Measurements from ENCODE around the gene PRRC2B.
"Not testable (repeated sequence)": the region's sequence is repeated elsewhere in the genome, so short reads cannot be mapped to it uniquely, and the experiment has no call there.

Gene PRRC2B

GRCh38 chr9:131436376-131436775 lies 42.5 kb downstream of the PRRC2B start:
- DNase-seq (ENCODE audit: low read depth), result no peak

DNA sequence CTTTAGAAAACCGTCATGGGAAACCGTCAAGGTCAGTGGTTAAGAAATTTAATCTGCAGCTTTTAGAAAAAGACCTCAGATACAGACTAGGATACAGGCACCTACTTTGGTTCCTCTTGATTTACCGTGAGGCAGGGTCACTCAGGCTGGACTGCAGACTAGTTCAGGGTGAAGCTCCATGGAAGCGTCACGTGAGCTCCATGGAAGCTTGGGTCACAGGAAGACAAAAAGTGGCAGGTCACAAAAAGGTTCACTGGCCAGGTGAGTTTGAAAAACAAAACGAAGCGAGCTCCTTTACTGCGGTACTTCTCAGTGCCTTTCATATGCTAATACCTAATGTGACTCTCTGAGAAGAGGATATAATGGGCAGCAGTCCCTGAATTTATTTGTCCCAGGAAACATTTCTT lies 43.0 kb downstream of the PRRC2B start:
- DNase-seq (ENCODE audit: low read depth), result no peak

DNA sequence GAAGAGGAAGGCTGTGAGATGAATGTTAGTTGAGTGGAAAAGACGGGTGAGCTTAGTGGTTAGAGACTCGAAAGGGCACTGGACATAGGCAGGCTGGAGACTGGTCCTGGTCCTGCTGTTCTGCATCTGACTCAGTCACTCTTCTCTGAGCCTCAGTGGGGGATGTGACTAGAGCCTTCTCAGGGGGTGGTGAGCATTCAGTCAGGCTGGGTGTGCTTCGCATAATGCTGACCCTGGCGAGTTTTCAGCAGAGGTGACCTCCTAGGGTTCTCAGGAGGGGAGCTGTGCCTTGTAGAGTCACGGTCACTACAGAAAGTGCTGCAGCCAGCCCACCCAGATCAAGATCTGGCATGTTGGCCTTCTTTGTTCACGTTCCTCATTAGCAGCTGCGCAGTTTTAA lies 44.3 kb downstream of the PRRC2B start:
- no peak for DNase-seq (ENCODE audit: low read depth)

DNA sequence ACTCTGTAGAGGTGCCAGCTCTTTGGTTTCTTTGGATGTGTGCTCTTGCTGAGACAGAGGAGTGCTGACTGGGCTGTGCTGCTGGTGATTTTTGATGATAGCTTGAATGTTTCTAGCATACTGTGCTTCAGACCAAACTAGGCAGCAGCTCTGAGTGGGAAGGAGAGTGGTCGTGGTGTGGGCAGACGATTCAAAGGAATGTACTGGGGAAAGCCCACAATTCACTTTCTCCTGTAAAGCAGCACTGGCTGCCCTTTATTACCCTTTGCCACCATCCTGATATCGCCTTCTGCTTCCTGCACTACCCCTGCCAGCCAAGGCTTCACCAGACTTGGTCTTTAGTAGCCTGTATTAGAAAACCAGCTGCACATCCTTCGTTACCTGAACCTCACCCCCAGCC lies 45.3 kb downstream of the PRRC2B start:
- no peak for DNase-seq (ENCODE audit: low read depth)

DNA sequence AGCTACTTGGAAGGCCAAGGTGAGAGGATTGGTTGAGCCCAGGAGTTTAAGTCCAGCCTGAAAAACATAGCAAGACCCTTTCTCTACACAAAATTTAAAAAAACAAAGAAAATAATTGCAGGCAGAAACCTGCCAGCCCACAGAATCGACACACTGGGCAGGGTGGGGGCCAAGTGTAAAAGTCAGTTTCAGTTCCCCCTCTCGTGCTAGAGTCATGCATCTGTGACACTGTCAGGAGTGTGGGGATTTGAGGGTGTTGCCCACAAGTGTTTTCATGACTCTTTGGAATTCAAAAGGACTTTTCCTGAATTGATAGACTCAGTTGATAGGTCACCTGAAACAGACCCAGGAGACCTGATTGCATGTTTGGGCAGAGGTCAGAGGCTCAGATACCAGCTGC lies 47.6 kb downstream of the PRRC2B start:
- no peak for DNase-seq (ENCODE audit: low read depth)

- DNase-seq (ENCODE audit: low read depth), result no peak
These were observed 48.5 kb downstream of the PRRC2B start for GRCh38 chr9:131442351-131442750.

- no peak for DNase-seq (ENCODE audit: low read depth)
These were observed 49.8 kb downstream of the PRRC2B start for GRCh38 chr9:131443648-131444047.

DNA sequence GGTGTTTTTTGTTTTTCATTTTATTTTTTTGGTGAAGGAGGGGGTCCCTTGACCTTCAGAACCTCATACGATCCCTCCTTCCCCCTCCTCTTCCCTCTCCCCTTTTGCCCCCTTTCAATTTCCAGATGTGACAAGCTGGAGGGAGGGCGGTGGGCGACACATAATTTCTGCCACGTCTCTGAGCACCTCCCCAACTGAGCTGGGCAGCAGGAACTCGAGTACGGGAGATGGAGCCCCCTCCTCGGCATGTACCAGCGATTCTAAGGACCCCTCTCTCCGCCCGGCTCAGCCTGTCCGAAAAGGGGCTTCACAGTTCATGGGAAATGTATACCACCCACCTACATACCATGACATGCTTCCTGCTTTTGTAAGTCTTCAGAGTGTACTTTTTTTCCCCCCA lies 52.4 kb downstream of the PRRC2B start:
- DNase-seq (ENCODE audit: low read depth), result no peak

DNA sequence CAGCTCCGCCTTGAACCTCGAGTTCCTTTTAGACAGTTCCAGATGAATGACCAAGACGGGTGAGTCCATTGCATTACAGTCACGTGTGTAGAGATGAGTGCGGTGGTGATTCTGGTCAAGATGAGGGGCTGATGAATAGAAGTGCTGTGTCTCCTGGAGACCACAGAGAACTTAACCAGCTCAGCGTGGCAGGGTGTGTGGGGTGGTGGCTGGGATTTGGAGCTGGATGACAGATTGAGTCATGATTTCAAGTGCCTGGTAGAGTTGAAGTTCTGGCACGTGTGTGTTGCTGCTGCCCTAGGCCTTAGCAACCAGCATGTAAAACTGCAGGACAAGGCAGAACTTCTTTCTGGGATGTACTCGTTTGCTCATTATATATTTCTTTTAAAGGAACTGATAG lies 53.3 kb downstream of the PRRC2B start:
- no peak for DNase-seq (ENCODE audit: low read depth)

DNA sequence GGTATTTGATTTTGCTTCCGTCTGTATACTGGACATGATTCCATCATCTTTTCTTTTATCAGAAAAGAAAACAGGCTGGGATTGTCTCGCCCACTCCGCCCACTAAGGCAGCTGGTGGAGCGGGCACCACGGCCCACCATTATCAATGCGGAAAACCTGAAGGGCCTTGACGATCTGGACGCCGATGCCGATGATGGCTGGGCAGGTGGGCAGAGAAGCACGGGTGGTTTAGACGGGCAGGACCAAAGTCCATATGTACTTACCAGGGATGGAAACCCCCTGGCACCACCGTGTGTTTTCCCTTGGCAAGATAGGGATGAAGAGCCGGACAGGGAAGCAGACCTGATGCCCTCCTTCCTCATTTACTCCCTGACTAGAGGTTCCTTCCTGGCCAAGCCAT lies 53.7 kb downstream of the PRRC2B start:
- DNase-seq (ENCODE audit: low read depth), result no peak

DNA sequence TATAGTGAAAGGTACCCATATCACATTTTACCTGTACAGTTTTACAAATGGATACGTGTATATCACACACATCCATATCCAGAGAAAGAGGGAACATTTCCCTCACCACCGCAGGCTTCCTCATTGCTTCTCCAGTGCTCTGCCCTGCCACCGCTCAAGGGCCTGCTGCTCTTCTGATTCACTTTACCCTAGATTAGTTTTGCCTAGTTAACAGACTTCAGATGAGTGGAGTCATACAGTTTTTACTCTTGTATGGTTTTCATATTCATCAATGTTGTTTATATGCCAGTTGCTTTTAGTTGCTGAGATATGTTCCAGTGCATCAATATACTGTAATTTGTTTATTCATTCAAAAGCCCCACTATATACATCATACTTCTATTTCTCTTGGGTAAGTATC lies 54.9 kb downstream of the PRRC2B start:
- no peak for DNase-seq (ENCODE audit: low read depth)

- DNase-seq (ENCODE audit: low read depth), result no peak
These were observed 55.4 kb downstream of the PRRC2B start for GRCh38 chr9:131449276-131449675.

- no peak for DNase-seq (ENCODE audit: low read depth)
These were observed 60.1 kb downstream of the PRRC2B start for GRCh38 chr9:131454028-131454427.

DNA sequence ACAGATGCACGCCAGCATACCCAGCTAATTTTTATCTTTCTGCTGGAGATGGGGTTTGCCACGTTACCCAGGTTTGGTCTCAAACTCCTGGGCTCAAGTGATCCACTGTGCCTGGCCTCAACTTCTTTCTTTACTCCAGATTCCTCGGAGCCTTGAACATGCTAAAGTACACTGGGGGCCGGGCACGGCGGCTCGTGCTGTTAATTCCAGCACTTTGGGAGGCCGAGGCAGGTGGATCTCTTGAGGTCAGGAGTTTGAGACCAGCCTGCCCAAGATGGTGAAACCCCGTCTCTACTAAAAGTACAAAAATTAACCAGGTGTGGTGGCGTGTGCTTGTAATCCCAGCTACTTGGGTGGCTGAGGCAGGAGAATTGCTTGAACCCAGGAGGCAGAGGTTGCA lies 61.8 kb downstream of the PRRC2B start:
- DNase-seq (ENCODE audit: low read depth), result not testable (repeated sequence)

DNA sequence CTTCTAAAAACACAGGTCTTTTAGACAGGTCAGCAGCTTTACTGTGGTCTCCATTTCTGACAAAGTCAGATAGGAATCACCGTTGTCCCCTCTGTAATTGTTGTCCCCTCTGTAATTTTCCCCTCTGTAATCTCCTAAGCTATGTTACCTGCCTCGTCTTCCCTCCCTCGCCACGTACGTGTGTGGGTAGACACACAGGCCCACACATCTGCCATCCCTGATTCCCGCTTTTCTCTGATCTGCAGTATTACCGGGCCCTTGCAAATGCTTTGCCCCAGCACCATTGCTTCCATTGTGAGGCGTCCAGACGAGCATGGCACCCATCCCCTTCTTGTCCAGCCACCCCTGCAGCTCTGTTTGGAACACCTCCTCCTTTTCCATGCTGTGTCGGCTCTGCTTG lies 63.9 kb downstream of the PRRC2B start:
- DNase-seq (ENCODE audit: low read depth), result no peak

DNA sequence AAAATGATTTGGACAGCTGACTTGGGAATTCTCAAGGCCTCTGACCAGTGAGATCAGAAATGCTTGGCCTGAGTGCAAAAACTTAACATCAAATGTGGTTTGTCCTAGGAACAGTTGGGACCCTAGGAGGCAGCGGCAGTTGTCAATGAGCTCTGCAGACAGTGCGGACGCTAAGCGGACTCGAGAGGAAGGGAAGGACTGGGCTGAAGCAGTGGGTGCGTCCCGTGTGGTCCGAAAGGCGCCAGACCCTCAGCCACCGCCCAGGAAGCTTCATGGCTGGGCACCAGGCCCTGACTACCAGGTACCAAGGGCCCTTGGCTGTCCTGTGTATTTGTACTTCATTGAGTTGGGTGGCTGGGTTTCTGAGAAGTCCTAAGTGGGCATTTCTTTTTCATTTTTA lies 65.2 kb downstream of the PRRC2B start:
- no peak for DNase-seq (ENCODE audit: low read depth)

DNA sequence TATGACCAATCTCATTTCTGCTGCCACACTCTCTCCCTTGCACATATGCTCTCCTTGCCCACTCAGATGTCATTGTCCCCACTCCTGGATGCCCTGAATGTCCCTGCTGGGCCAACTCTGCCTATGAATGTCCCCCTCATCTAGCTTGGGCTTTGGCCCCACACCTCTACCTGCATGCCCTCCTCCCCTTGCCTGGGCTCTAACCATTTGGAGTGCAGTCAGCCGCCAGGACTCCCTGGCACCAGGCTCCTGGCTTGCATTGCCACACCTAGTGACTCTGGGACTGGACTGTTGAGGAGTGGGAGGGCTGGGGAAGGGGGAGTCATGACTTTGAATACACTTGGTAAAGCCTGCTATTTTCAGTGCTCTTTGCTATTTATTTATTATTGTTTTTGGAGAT lies 67.3 kb downstream of the PRRC2B start:
- no peak for DNase-seq (ENCODE audit: low read depth)

DNA sequence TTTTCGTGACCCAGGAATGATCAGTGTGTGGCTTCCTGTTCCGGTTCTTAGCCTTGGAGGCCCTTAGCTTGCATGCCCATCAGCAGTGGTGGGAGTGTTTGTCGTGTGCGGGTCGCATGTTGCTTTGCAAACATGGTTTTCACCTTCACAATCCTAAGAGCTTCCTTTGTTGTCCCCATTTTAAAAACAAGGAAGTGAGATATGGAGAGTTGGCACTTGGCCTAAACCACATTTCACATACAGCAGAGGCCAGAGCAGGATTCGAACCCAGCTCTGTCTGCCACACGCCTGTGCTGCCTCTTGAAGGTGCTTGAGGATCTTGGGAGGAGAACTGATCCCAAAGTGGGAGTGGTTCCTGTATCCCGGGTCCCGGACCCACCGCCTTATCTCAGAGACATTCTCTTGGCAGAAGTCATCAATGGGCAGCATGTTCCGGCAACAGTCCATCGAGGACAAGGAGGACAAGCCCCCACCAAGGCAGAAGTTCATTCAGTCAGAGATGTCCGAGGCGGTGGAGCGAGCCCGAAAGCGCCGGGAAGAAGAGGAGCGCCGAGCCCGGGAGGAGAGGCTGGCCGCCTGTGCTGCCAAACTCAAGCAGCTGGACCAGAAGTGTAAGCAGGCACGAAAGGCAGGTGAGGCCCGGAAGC lies 70.6 kb downstream of the PRRC2B start:
- DNase-seq (ENCODE audit: low read depth), result no peak

DNA sequence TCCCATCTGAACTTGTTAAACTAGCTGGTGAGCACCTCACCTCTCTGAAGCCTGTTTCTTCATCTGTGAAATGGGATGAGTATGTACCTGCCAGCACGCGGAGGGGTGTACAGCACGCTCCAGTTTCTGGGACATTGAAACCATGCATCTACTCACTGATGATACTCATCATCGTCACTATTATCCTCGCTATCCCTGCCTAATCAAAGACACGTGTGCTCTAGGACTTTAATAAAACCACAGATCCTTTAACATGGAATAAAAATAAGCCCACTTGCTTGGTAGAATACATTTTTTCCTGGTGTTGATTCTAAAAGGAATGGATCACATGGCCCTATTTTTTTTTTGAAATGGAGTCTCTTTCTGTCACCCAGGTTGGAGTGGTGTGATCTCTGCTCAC lies 71.5 kb downstream of the PRRC2B start:
- DNase-seq (ENCODE audit: low read depth), result no peak

DNA sequence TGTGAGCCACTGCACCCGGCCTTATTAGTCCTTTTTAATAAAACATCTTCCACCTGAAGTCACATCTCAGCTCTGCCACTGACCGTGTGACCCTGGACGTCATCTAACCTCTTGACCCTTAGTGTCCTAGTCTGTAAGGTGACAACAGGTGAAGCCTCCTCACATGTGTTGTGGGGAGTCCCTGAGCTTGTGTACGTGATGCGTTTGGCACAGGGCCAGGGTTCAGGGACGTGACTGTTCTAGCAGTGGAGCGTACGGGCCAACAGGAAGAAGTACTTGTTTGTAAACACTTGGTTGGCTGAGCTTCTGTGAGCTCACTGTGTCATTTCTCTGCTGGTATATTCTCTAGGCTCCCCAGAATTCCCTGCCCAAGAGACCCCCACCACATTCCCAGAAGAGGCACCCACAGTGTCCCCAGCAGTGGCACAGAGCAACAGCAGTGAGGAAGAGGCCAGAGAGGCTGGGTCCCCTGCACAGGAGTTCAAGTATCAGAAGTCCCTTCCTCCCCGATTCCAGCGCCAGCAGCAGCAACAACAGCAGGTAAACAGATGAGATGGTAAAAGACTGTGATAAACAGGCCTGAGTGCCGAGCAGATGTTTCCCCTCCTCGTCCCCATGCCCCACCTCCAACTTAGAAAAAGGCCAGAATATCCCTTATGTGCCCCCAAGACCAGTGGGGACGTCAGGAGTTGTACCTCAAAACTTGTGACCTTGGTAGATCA lies 73.5 kb downstream of the PRRC2B start:
- no peak for DNase-seq (ENCODE audit: low read depth)

DNA sequence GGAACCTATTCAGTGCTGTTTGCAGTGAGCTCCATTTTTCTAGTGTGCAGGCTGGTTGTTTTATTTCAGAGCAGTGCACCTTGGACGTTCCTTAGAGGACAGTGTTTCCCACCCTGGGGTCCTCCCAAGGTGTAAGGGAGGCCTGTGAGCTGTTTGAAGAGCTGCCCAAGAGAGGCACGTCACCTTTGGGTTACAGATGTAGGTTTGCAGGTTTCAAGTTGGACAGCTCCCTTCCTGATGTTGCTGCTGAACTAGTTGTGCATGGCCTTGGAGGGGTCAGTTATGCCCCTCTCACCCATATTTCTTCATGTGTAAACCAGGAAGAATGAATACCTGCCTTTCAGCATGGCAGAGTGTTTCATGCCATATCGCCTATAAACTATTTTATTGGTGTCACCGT lies 74.1 kb downstream of the PRRC2B start:
- DNase-seq (ENCODE audit: low read depth), result no peak

- no peak for DNase-seq (ENCODE audit: low read depth)
These were observed 75.5 kb downstream of the PRRC2B start for GRCh38 chr9:131469356-131469755.

- no peak for DNase-seq (ENCODE audit: low read depth)
These were observed 76.1 kb downstream of the PRRC2B start for GRCh38 chr9:131469951-131470350.

- no peak for DNase-seq (ENCODE audit: low read depth)
These were observed 76.7 kb downstream of the PRRC2B start for GRCh38 chr9:131470581-131470991.
